Endodermal cell (in vitro differentiated cells): ENCODE data around the gene COL5A2. TPM values are rescaled to one million over a fixed set of nuclear protein-coding genes. Genes with fewer than 3 reads are reported as not detected.

Source experiments
- DNase-seq: peaks from one replicate; pipeline ENCODE4 v3.0.0-alpha.2; 2017
- H3K27ac ChIP-seq: 2 replicates; pipeline ENCODE4 v1.5.1; 2013; ENCODE audit warnings: mild to moderate bottlenecking, low read depth, low read length, moderate library complexity
- H3K27me3 ChIP-seq: 2 replicates; pipeline ENCODE4 v1.6.1; 2013; ENCODE audit warnings: mild to moderate bottlenecking, low read length, moderate library complexity; ENCODE audit not compliant: insufficient read depth, control insufficient read depth, poor library complexity, severe bottlenecking
- H3K36me3 ChIP-seq: 2 replicates; pipeline ENCODE4 v1.7.0; 2013; ENCODE audit warnings: mild to moderate bottlenecking, low read length, moderate library complexity; ENCODE audit not compliant: control insufficient read depth, insufficient read depth
- H3K4me1 ChIP-seq: one replicate; pipeline ENCODE4 v1.7.0; 2013; ENCODE audit warnings: low read length; ENCODE audit not compliant: control insufficient read depth, insufficient read depth
- H3K4me3 ChIP-seq: 2 replicates; pipeline ENCODE4 v1.5.1; 2013; ENCODE audit warnings: mild to moderate bottlenecking, low read length, moderate library complexity
- H3K9ac ChIP-seq: 2 replicates; pipeline ENCODE4 v1.6.1; 2013; ENCODE audit warnings: mild to moderate bottlenecking, low read length, moderate library complexity; ENCODE audit not compliant: poor library complexity, severe bottlenecking; ENCODE audit errors: extremely low read depth
- H3K9me3 ChIP-seq: 2 replicates; pipeline ENCODE4 v1.6.1; 2013; ENCODE audit warnings: mild to moderate bottlenecking, low read length, moderate library complexity; ENCODE audit not compliant: control insufficient read depth
- H3K27ac Mint-ChIP-seq: 2 replicates; pipeline ENCODE4 v1.8.0; 2020; ENCODE audit warnings: mixed read lengths
- H3K27me3 Mint-ChIP-seq: 2 replicates; pipeline ENCODE4 v1.8.0; 2021; ENCODE audit warnings: mild to moderate bottlenecking, mixed read lengths; ENCODE audit not compliant: insufficient read depth
- H3K36me3 Mint-ChIP-seq: 2 replicates; pipeline ENCODE4 v1.8.0; 2020; ENCODE audit warnings: low read depth, mixed read lengths
- H3K4me1 Mint-ChIP-seq: 2 replicates; pipeline ENCODE4 v1.8.0; 2020; ENCODE audit warnings: mixed read lengths
- H3K4me3 Mint-ChIP-seq: 2 replicates; pipeline ENCODE4 v1.8.0; 2020; ENCODE audit warnings: mild to moderate bottlenecking, moderate library complexity, mixed read lengths
- H3K9me3 Mint-ChIP-seq: 2 replicates; pipeline ENCODE4 v1.8.0; 2020; ENCODE audit warnings: mild to moderate bottlenecking, mixed read lengths
- WGBS, 2 experiments: methylation state at CpG; one replicate each; pipeline versions ENCODE4 v1.1.5 to v1.1.7; 2013; ENCODE audit warnings: missing lambda C conversion rate in 2 of 2, mixed read lengths in 1 of 2; ENCODE audit not compliant: insufficient coverage in 1 of 2, insufficient read length in 1 of 2; 5-methylcytosine and 5-hydroxymethylcytosine counted together
- total RNA-seq, 2 donors: library from RNA; stranded (reverse); fragmentation: NEBNext Ultra II Directional in 1 of 2; extraction: Animal tissue kit (Norgen Biotek cat#: 25700) in 1 of 2; gene quantifications; 2 replicates in 1 of 2; 3 replicates in 1 of 2; pipeline ENCODE4 v1.2.1, GENCODE V29; 2021
- TF ChIP-seq, protein P1 (sequence below): fragments of 200-600 bp; sonication (generic); conservative IDR thresholded peaks from 2 replicates; pipeline ENCODE4 v1.5.0; 2021; ENCODE audit warnings: antibody characterized with exemption, mild to moderate bottlenecking

COL5A2 gene
- total RNA-seq, 2 donors from 2014 or later: 117 to 153 TPM

DNA sequence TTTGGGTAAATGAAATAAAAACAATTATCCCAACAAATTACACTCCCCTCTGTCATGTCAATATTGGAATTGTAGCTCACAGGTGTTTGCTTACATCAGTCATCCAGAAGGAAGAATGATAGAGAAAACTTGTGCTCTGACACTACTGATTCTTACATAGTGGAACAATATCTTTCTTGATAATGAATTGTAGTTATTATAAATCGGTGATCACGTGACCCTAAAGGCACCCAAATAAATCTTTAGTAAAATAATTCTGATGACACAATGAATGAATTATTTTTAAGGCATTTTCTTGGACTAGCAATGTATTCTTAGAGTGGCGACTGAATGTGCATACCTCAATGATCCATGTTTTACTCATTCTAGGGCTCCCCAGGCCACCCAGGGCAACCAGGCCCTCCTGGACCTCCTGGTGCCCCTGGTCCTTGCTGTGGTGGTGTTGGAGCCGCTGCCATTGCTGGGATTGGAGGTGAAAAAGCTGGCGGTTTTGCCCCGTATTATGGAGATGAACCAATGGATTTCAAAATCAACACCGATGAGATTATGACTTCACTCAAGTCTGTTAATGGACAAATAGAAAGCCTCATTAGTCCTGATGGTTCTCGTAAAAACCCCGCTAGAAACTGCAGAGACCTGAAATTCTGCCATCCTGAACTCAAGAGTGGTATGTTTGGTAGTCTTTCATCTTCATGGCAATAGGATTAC lies 170.9 kb downstream of the COL5A2 start:
- Histone ChIP-seq H3K4me3 (no peak overlapping the region), H3K9ac (no peak overlapping the region), H3K27me3 (no peaks in the 10 kb centered on the region), H3K9me3 (no peaks in the 10 kb centered on the region), H3K27ac (no peak overlapping the region), H3K4me1 (no peaks in the 10 kb centered on the region), H3K36me3 (no peaks in the 10 kb centered on the region)
- Mint-ChIP-seq H3K27ac (no peak overlapping the region), H3K27me3 (no peaks in the 10 kb centered on the region), H3K4me3 (no peak overlapping the region), H3K9me3 (no peaks in the 10 kb centered on the region), H3K36me3 (no peaks in the 10 kb centered on the region), H3K4me1 (no peaks in the 10 kb centered on the region)
- DNase-seq: no peak
- WGBS, 2 experiments: 95 to 99% methylated on average over 7 to 9 of the region's 9 CpGs
- TF ChIP-seq, protein P1, sequence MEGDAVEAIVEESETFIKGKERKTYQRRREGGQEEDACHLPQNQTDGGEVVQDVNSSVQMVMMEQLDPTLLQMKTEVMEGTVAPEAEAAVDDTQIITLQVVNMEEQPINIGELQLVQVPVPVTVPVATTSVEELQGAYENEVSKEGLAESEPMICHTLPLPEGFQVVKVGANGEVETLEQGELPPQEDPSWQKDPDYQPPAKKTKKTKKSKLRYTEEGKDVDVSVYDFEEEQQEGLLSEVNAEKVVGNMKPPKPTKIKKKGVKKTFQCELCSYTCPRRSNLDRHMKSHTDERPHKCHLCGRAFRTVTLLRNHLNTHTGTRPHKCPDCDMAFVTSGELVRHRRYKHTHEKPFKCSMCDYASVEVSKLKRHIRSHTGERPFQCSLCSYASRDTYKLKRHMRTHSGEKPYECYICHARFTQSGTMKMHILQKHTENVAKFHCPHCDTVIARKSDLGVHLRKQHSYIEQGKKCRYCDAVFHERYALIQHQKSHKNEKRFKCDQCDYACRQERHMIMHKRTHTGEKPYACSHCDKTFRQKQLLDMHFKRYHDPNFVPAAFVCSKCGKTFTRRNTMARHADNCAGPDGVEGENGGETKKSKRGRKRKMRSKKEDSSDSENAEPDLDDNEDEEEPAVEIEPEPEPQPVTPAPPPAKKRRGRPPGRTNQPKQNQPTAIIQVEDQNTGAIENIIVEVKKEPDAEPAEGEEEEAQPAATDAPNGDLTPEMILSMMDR: no peak

DNA sequence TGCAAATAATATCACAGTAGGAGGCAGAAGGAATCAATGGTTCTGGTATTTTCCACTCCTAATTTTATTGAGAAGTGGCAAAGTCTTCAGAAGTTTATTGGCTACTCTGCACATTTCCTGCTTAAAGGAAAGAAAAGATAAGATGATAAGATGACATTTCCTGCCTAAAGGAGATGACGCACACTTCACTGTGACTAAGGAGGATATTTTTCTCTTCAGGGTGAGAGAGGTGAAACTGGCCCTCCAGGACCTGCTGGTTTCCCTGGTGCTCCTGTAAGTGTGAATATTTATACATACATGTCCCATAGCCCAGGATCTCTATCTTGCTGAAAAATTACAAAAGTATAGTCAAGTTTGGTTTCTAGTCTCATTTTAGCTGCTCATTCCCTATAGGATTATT lies 177.5 kb downstream of the COL5A2 start:
- H3K36me3 ChIP-seq: no peaks in the 10 kb centered on the region
- Mint-ChIP-seq H3K27ac (no peak overlapping the region), H3K9me3 (no peaks in the 10 kb centered on the region), H3K27me3 (no peaks in the 10 kb centered on the region), H3K36me3 (no peaks in the 10 kb centered on the region), H3K4me1 (no peaks in the 10 kb centered on the region), H3K4me3 (no peak overlapping the region)
- H3K27me3 ChIP-seq: no peaks in the 10 kb centered on the region
- H3K4me3 ChIP-seq: no peak overlapping the region
- no peaks in the 10 kb centered on the region for H3K4me1 ChIP-seq
- no peaks in the 10 kb centered on the region for H3K9me3 ChIP-seq
- H3K9ac ChIP-seq: no peak overlapping the region
- 96% methylated on average over 1 of the region's 1 CpG; no CpG with 5 or more reads in 1 of the 2 experiments for WGBS, 2 experiments
- no peak for DNase-seq
- H3K27ac ChIP-seq: no peak overlapping the region
- TF ChIP-seq, protein P1: no peak

DNA sequence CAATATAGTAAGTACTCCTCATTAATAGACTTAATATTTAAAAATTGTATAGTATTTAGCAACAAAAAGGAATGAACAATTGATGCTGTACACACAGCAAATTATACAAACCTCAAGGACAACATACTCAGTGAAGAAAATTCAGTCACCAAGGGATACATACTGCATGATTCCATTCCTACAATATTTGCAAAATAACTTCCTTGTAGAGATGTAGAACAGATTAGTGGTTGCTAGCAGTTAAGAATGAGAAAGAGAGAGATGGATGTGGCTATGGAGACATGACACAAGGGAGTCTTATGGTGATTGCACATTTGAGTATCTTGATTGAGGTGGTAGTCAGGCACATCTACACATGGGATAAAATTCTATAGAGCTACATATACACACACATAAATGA lies 179.3 kb downstream of the COL5A2 start:
- Histone ChIP-seq H3K4me1 (no peaks in the 10 kb centered on the region), H3K27me3 (no peaks in the 10 kb centered on the region), H3K9ac (no peak overlapping the region), H3K27ac (no peak overlapping the region), H3K36me3 (no peaks in the 10 kb centered on the region), H3K9me3 (no peaks in the 10 kb centered on the region), H3K4me3 (no peak overlapping the region)
- Mint-ChIP-seq H3K27ac (no peak overlapping the region), H3K4me1 (no peaks in the 10 kb centered on the region), H3K27me3 (no peaks in the 10 kb centered on the region), H3K9me3 (no peaks in the 10 kb centered on the region), H3K4me3 (no peak overlapping the region), H3K36me3 (no peaks in the 10 kb centered on the region)
- DNase-seq: no peak
- TF ChIP-seq, protein P1: no peak
